GM19395 (cell line): ENCODE data around the gene SRP9.
"Not testable (repeated sequence)": the region's sequence is repeated elsewhere in the genome, so short reads cannot be mapped to it uniquely, and the experiment has no call there.

ENCODE experiments used
- ATAC-seq: cut with Tn5 transposase; IDR thresholded peaks from one replicate; pipeline ENCODE4 v1.9.1; 2021; ENCODE audit warnings: mild to moderate bottlenecking, moderate library complexity; ENCODE audit not compliant: unreplicated experiment

Gene SRP9

GRCh38 chr1:225813214-225813964 lies 35.8 kb downstream of the SRP9 start:
- ATAC-seq = no peak

DNA sequence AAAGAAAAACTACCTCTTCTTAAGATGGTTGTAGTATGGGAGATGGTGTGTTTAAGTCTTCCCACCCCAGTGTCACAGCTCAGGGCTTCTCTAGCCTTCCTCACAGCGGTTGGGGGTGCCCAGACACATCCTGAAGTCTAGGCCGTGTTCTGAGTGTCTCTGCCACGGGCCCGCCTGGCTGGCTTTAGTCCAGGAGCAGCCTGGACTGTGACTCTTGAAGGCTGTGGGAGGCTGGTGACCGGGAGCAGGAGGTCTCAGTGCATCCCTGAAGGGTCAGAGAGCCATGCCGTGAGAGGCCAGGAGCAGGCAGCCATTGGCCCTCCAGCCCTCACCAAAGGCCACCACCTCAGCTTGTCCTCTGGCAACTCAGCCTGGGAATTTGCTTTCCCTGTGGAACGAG lies 36.8 kb downstream of the SRP9 start:
- no peak for ATAC-seq

- not testable (repeated sequence) for ATAC-seq
Measured at GRCh38 chr1:225815090-225815489, 37.5 kb downstream of the SRP9 start.

DNA sequence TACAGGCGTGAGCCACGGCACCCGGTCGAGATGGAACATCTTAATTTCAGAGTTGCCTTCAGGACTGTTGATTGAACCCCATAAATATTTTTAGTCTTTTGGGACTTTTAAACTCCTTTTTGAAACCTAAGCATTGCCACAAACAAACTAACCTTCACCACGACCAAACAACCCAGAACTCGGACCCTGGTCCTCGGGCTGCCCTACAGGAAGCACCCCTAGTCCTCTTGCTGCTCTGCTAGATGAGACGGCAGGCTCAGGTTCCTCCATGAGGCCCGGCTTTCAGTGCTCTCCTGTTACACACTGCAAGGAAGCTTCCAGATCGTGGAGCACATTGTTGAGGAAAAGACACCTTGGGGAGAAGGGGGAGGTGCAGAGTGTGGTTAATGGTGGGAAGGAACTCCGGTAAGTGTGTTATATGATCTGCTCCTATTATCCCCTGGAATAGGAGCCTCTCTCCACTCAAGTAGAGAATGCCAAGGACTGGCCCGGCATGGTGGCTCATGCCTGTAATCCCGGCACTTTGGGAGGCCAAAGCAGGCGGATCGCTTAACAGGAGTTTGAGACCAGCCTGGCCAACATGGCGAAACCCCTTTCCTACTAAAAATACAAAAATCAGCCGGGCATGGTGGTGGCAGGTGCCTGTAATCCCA lies 38.0 kb downstream of the SRP9 start:
- ATAC-seq = no peak

GRCh38 chr1:225816643-225817538 lies 39.3 kb downstream of the SRP9 start:
- no peak for ATAC-seq

- no peak for ATAC-seq
Measured at GRCh38 chr1:225817611-225818061, 40.0 kb downstream of the SRP9 start.

GRCh38 chr1:225818229-225818628 lies 40.6 kb downstream of the SRP9 start:
- ATAC-seq = no peak

DNA sequence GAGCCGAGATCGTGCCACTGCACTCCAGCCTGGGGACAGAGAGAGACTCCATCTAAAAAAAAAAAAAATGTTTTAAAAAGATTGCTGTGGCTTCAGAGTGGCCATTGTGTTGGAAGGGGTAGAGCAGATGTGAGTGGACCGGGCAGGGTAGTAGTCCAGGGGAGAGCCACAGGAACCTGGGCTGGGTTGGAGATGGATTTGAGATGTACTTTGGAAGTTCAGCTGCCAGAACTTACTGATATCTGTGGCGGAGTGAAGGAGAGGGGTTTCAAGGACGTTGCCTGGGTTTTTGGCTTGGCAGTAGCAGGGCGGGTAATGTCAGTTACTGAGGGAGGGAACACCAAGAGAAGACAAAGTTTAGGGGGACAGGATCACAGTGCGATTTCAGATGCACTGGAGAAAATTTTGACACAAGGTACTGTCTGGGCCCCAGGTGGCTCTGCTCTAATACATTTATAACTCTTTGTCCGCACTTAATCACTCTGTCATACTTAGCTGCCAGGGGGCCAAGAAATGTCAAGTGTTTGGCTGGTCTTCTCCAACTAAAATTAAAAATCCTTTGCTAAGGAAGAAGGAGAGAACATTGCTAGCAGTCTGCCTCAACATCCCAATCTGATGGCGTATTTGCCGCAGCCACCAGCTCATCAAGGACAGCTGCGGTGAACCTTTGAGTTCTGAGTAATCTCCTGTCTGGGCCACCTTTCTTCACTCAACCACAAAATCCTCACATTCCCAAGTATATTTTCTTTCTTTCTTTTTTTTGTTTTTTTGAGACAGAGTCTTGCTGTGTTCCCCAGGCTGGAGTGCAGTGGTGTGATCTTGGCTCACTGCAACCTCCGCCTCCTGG lies 41.9 kb downstream of the SRP9 start:
- no peak for ATAC-seq

GRCh38 chr1:225820522-225821120 lies 43.0 kb downstream of the SRP9 start:
- ATAC-seq = no peak

DNA sequence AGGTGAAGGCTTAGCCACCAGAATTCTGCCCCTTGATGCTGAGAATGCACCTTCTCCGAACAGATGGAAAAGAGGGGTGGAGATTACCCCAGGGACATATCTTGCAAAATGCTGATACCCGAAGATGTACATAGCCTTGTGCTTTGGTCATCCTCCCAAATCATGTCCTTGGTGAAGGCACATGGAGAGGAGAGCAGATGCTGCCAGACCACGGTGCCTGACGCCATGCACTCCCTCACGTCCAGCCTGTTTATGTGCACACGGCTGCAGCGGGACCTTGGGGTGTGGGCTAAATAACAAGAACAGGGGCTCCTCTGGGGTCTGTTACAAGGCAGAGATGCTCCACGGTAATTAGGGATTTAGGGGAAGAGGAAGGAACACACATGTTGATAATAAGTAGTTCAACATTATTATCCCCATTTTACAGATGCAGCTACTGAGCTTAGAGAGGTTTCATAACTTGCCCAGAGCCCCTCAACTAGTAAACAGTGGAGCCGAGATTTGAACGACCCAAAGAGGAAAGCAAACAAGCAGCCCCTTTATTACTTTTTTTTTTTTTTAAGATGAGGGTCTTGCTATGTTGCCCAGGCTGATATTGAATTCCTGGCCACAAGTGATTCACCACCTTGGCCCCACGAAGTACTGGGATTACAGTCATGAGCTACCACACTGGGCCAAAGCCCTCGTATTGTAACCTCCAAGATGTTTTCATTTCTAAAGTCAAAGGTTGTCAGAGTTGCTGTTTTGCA lies 45.2 kb downstream of the SRP9 start:
- no peak for ATAC-seq

DNA sequence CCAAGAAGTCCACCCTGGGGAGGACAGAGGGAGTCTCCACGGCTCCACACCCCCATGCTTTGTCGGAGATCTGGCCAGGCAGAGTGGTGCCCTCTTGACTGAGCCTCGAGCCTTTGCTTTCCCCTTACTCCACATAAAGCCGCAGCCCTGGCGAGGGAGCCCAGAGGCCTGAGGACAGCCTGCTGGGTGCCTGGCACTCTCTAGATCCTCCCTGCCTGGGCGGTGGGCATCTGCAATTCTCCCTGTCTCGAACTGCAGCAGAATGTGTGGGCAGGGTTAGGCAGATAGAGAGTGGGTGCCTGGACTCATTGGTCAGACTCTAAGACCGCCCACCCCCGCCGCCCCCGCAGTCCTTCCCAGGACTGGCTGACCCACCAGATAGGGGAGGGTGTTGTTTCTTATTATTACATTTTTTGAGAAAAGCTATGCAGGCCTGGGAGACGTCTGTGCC lies 46.2 kb downstream of the SRP9 start:
- ATAC-seq = no peak

GRCh38 chr1:225824533-225824941 lies 46.9 kb downstream of the SRP9 start:
- ATAC-seq = no peak

DNA sequence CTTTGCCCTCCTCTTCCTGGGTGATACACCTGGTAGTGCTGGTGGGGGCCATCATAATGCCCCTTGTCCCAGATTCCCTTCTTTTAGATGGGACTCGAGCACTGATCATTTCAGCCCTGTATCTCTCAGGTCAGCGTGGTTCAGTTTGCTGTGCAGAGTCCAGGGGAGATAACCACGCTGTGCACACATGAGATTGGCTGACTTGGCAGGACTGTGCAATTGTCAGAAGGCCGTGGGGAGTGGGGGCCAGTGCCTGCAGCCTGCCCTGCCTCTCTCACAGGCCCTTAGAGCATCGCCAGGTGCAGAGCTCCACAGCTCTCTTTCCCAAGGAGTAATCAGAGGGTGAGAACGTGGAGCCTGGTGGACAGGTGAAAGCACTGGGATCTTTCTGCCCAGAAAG lies 47.5 kb downstream of the SRP9 start:
- ATAC-seq = no peak

DNA sequence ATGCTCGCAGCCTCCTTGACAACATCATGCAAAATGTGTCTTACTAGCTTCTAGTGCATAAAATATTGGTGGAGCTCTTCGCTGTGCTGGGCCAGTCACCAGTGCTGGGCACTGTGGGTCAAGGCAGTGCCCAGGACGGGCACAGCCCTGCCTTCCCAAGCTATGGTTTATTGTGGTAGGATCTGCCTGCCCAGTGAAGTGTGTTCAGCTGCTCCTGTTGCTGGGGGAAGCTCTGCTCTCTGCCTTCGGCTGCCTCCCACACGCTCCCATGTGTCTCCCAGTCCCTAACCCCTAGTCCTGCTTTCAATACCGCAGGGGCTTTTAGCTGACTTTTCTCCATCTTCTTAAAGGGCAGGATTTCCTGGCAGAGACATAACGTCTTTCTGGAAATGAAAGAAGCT lies 48.0 kb downstream of the SRP9 start:
- ATAC-seq = no peak

DNA sequence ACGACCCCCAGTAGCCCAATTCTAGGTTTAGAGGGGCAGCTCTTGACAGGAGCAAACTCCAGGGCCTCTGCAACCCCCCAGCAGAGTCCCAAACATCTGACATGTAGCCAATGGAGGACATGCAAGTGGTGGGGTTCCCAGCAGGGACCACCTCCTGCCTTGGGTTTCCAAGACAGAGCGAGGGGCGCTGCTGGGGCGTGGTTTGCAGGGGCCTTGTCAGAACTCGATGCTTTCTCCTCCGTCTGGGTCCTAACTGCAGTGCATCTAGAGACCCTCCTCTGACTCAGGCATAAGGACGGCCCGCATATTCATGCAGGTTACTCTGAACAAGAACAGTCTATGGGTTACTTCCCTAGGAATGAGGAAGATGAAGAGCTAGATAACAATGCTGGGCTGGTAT lies 49.5 kb downstream of the SRP9 start:
- ATAC-seq = no peak

DNA sequence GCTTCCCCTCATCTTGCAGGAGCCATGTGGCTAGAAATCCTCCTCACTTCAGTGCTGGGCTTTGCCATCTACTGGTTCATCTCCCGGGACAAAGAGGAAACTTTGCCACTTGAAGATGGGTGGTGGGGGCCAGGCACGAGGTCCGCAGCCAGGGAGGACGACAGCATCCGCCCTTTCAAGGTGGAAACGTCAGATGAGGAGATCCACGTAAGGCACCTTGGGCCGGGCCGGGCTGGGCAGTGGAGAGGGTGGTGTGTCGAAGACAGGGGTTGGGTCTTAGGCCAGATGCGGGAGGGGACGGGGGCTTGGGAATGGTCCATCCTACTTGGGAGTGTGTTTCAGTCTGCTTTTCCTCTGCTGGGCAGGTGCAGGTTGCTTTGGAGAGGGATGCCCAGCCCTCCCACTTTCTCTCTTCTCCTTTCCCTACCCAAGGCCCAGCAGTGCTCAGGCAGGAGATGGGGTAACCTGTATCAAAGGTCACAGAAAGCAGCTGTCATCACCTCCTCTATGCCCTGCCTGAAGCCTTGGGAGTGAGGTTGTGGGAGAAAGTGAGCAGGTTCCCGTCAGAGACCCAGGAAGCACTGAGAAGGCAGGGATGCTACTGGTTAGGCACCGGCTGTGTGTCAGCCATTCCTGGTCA lies 51.2 kb downstream of the SRP9 start:
- no peak for ATAC-seq

DNA sequence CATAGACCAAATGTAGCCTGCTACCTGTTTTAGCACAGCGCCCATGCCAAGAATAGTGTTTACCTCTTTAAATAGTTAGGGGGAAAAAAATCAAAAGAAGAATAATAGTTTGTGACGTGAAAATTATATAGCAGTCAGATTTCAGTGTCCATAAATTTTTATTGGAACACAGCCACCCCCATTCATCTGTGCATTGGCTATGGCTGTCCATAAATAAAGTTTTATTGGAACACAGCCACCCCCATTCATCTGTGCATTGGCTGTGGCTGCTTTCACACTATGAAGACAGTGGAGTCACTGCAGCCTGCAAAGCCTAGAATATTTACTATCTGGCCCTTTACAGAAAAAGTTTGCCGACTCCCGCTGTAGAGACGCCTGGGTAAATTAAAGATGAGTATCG lies 53.2 kb downstream of the SRP9 start:
- no peak for ATAC-seq

DNA sequence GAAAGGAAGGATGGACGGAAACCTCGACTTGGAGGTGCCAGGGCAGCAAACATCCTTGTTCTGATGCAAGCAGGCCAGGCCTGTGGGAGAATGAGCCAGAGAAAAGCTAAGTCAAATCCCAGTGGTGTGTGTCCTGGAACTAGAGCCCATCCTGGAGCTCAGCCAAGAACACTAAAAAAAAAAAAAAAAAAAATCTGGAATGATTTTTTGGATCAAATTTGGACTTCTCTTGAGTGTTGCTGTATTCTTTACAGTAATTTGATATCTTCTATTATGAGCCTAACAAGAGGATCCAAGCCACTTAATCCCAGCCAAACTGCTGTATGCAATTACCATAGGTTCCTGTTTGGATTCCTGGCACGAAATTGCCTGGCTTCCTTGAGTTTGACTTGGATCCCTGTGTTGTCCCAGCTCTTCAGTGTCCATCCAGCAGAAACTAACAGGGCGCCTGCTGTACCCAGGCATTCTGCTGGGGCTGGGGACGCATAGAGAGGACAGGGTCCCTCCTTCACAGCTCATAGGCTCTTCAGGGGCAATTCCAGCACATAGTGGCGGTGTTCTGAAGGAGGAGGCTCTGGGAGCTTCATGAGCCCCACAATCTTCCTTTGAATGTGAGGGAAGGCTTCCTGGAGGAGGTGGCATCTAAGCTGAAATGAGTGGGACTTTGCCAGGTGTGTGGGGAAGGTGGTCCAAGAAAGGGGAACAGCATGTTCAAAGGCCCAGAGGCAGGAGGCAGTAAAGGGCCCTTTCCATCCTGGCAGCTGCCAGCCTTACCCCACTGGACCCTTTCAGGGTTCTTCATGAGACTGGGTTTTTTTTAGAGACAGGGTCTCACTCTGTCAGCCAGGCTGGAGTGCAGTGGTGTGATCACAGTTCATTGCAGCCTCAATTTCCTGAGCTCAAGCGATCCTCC lies 57.0 kb downstream of the SRP9 start:
- no peak for ATAC-seq
